Ovary (tissue), 3 donors: Measurements from ENCODE around the gene CDKL1.

ENCODE experiments used
- CTCF ChIP-seq, 3 donors: fragments of 450-650 bp in 2 of 3; fragments of 200-600 bp in 1 of 3; IDR thresholded peaks; one replicate each; pipeline versions ENCODE4 v1.5.1 to v1.8.0; 2016 to 2022; ENCODE audit warnings: antibody characterized with exemption in 3 of 3, mild to moderate bottlenecking in 1 of 3
- EP300 ChIP-seq: sonication (generic); formaldehyde crosslinking; IDR thresholded peaks from one replicate; pipeline ENCODE4 v1.6.1; 2017; ENCODE audit warnings: antibody characterized with exemption
- POLR2A ChIP-seq: fragments of 450-650 bp; IDR thresholded peaks from one replicate; pipeline ENCODE4 v1.6.1; 2017; ENCODE audit warnings: antibody characterized with exemption, mild to moderate bottlenecking, moderate library complexity
- donor health status: DM: no; HTN: no; CAD: no.

GRCh38 chr14:50432131-50432530, 35.5 kb upstream of the CDKL1 start:
- TF ChIP-seq CTCF (IDR thresholded peaks at IDR 0.05) (no peak), EP300 (no peak), POLR2A (no peak)
